Measurements from ENCODE around the gene NTM. TPM values are rescaled to one million over a fixed set of nuclear protein-coding genes. Genes with fewer than 3 reads are reported as not detected.

The NTM gene
- total and polyA plus RNA-seq, 2 donors (not counting 3 experiments of a cell fraction or from before 2014, with no cell fraction given) = 1.00 to 1.1 TPM

DNA sequence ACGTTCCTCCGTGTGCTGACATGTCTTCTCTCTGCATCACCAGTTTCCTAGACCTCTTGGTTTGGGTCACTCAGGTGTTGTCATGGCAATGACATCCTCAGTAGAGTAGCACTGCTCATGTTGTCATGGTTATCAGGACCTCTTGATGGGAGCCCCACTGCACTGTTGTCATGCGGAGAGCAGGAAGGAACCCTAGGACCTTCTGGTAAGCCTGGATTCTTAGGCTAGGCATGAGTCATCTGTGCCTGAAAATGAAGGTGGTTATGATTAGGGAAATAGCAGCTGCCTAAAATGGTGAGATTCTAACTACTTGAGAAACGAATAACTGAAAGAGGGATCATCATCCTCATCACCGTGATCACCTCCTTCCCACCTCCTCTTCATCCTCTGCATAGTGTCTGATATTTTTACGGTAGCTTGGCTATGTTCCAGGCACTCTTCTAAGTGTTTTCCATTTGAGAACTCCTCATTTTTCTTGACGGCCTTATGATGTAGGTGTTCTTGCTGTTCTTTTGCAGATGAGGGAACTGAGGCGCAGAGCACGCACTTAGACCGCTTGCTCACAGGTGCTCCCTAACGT is 858.4 kb downstream of the NTM start:
- Histone ChIP-seq H2AFZ (ENCODE audit: low read depth, low read length) (no peak overlapping the region), H3K9ac (replicated peaks; ENCODE audit: extremely low read depth, insufficient read depth, low read length) (no peak overlapping the region), H3K4me2 (ENCODE audit: insufficient read depth, low read length) (no peak overlapping the region), H3K9me3 (replicated peaks; ENCODE audit: control insufficient read depth, insufficient read depth, low read length) (no peaks in the 10 kb centered on the region), H3K4me1 (ENCODE audit: control insufficient read depth, extremely low read depth, insufficient read depth, low read length) (no peaks in the 10 kb centered on the region), H3K4me3 (replicated peaks in 1 of 3; ENCODE audit: insufficient read depth in 1 of 3, low read depth in 1 of 3, low read length in 3 of 3) (no peak overlapping the region), H4K20me1 (replicated peaks; ENCODE audit: control insufficient read depth, extremely low read depth, insufficient read depth, low read length) (no peaks in the 10 kb centered on the region), H3K36me3 (ENCODE audit: control insufficient read depth in 2 of 2, extremely low read depth in 1 of 2, insufficient read depth in 2 of 2, low read length in 2 of 2) (no peaks in the 10 kb centered on the region), H3K27me3 (ENCODE audit: control insufficient read depth in 2 of 2, insufficient read depth in 2 of 2, low read length in 2 of 2) (no peaks in the 10 kb centered on the region), H3K79me2 (ENCODE audit: control insufficient read depth, insufficient read depth, low read length) (no peaks in the 10 kb centered on the region), H3K9me1 (replicated peaks; ENCODE audit: control insufficient read depth, extremely low read depth, insufficient read depth, low read length) (no peaks in the 10 kb centered on the region), H3K27ac (ENCODE audit: insufficient read depth, low read depth, low read length) (no peak overlapping the region)
- TF ChIP-seq MYC (IDR thresholded peaks at IDR 0.05; ENCODE audit: low read depth, low read length) = no peak
- no peak for TF ChIP-seq EZH2 (IDR thresholded peaks at IDR 0.05; ENCODE audit: borderline replicate concordance, low read depth, low read length, severe bottlenecking)
- TF ChIP-seq POLR2A (IDR thresholded peaks at IDR 0.05; ENCODE audit: low read depth, low read length) = no peak
- no peak for TF ChIP-seq FOS (IDR thresholded peaks at IDR 0.05; ENCODE audit: borderline replicate concordance, insufficient read depth, low read length)
- TF ChIP-seq, protein P1, sequence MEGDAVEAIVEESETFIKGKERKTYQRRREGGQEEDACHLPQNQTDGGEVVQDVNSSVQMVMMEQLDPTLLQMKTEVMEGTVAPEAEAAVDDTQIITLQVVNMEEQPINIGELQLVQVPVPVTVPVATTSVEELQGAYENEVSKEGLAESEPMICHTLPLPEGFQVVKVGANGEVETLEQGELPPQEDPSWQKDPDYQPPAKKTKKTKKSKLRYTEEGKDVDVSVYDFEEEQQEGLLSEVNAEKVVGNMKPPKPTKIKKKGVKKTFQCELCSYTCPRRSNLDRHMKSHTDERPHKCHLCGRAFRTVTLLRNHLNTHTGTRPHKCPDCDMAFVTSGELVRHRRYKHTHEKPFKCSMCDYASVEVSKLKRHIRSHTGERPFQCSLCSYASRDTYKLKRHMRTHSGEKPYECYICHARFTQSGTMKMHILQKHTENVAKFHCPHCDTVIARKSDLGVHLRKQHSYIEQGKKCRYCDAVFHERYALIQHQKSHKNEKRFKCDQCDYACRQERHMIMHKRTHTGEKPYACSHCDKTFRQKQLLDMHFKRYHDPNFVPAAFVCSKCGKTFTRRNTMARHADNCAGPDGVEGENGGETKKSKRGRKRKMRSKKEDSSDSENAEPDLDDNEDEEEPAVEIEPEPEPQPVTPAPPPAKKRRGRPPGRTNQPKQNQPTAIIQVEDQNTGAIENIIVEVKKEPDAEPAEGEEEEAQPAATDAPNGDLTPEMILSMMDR (IDR thresholded peaks at IDR 0.05; ENCODE audit: extremely low read depth in 1 of 2, insufficient read depth in 1 of 2, low read depth in 1 of 2, low read length in 2 of 2) = no peak
- TF ChIP-seq GATA2 (IDR thresholded peaks at IDR 0.05; ENCODE audit: insufficient read depth, insufficient read length, low read depth, low read length) = no peak
- no peak for TF ChIP-seq POLR2AphosphoS5 (IDR thresholded peaks at IDR 0.05; ENCODE audit: insufficient read depth, low read depth, low read length)
- TF ChIP-seq, protein P2, sequence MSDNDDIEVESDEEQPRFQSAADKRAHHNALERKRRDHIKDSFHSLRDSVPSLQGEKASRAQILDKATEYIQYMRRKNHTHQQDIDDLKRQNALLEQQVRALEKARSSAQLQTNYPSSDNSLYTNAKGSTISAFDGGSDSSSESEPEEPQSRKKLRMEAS (IDR thresholded peaks at IDR 0.05; ENCODE audit: insufficient read depth, insufficient read length) = no peak
- TF ChIP-seq JUN (IDR thresholded peaks at IDR 0.05; ENCODE audit: borderline replicate concordance, insufficient read depth, insufficient read length, low read depth) = no peak
- CTCF ChIA-PET = no interaction called here
- dilution Hi-C loops (cut with MboI; ENCODE audit: extremely low pct_ligation_motif_present, low sequenced_read_pairs) = no loop called here
- FAIRE-seq = no peak
- BruUV-seq (replicated peaks) = no TSS peak
- intact Hi-C loops (cut with micrococcal nuclease) = no loop called here
- POLR2A ChIA-PET = no interaction called here
- DNase-seq (ENCODE audit: low read depth, low spot score) = no peak

Data from endothelial cell of umbilical vein (primary cell).